Measurements from ENCODE around the gene DNTT. TPM values are rescaled to one million over a fixed set of nuclear protein-coding genes. Genes with fewer than 3 reads are reported as not detected.

The DNTT gene
- total RNA-seq, 1 donor from 2014 or later: not detected

- DNase-seq: no peak
These were observed 75.5 kb downstream of the DNTT start for GRCh38 chr10:96379758-96380157.

GRCh38 chr10:96380821-96381220 lies 76.6 kb downstream of the DNTT start:
- no peak for DNase-seq

GRCh38 chr10:96384506-96384905 lies 80.3 kb downstream of the DNTT start:
- no peak for DNase-seq

GRCh38 chr10:96387161-96387560 lies 82.9 kb downstream of the DNTT start:
- no peak for DNase-seq

GRCh38 chr10:96387601-96388000 lies 83.4 kb downstream of the DNTT start:
- DNase-seq: no peak

Other genes starting within 250 kb of the DNTT start
- 56.0 TPM for gene ZNF518A, start 174.1 kb upstream of the DNTT start, total RNA-seq
- gene BLNK, start 32.9 kb upstream of the DNTT start, total RNA-seq: 0.78 TPM
- gene OPALIN, start 54.6 kb downstream of the DNTT start, total RNA-seq: not detected
- gene TLL2, start 209.5 kb downstream of the DNTT start, total RNA-seq: 0.78 TPM

Data from occipital lobe (tissue), 2 donors.